Nephron progenitor cell (in vitro differentiated cells): ENCODE results near the gene MACROD2.
A peak's percentile ranks its signal among the peaks of the same experiment; 100 is the strongest.

Experiments
- DNase-seq: peaks from one replicate; pipeline ENCODE4 v3.0.0; 2021
- H3K27ac Mint-ChIP-seq: 2 replicates; pipeline ENCODE4 v1.8.0; 2021; ENCODE audit warnings: mild to moderate bottlenecking, moderate library complexity, mixed read lengths
- H3K27me3 Mint-ChIP-seq: 2 replicates; pipeline ENCODE4 v1.8.0; 2021; ENCODE audit warnings: mild to moderate bottlenecking, low read depth, mixed read lengths; ENCODE audit not compliant: poor library complexity
- H3K36me3 Mint-ChIP-seq: 2 replicates; pipeline ENCODE4 v1.8.0; 2021; ENCODE audit warnings: low read depth, mixed read lengths
- H3K4me1 Mint-ChIP-seq: 2 replicates; pipeline ENCODE4 v1.8.0; 2021; ENCODE audit warnings: mixed read lengths
- H3K4me3 Mint-ChIP-seq: 2 replicates; pipeline ENCODE4 v1.8.0; 2021; ENCODE audit warnings: mild to moderate bottlenecking, moderate library complexity, mixed read lengths
- H3K9me3 Mint-ChIP-seq: 2 replicates; pipeline ENCODE4 v1.8.0; 2021; ENCODE audit warnings: mild to moderate bottlenecking, moderate library complexity, mixed read lengths
- TF ChIP-seq, protein P1 (sequence below): fragments of 200-600 bp; sonication (generic); IDR thresholded peaks from 2 replicates; pipeline ENCODE4 v1.5.0; 2021; ENCODE audit warnings: antibody characterized with exemption

The MACROD2 gene

DNA sequence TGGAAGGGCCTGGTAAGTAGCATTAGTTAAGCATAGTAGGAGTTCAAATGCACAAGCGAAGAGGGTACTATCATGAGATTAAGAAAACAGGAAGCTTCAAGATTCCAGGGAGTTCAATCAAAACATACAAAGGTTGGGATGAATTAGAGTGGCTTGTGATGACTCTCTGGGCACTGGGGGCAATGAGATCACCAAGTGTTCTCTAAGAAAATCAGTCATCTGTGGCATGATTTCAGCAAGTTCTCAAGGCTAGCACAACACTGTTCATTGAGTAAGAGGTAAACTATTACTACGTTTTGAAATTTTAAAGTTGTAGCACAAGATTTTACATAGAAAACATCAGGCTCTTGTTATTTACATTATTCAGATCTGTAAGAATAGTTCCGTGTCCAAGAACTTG is 481.8 kb downstream of the MACROD2 start:
- H3K36me3 Mint-ChIP-seq, result no peaks in the 10 kb centered on the region
- TF ChIP-seq, protein P1, sequence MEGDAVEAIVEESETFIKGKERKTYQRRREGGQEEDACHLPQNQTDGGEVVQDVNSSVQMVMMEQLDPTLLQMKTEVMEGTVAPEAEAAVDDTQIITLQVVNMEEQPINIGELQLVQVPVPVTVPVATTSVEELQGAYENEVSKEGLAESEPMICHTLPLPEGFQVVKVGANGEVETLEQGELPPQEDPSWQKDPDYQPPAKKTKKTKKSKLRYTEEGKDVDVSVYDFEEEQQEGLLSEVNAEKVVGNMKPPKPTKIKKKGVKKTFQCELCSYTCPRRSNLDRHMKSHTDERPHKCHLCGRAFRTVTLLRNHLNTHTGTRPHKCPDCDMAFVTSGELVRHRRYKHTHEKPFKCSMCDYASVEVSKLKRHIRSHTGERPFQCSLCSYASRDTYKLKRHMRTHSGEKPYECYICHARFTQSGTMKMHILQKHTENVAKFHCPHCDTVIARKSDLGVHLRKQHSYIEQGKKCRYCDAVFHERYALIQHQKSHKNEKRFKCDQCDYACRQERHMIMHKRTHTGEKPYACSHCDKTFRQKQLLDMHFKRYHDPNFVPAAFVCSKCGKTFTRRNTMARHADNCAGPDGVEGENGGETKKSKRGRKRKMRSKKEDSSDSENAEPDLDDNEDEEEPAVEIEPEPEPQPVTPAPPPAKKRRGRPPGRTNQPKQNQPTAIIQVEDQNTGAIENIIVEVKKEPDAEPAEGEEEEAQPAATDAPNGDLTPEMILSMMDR, result no peak
- no peaks in the 10 kb centered on the region for H3K27me3 Mint-ChIP-seq
- peak overlapping the region; percentile 60 for H3K27ac Mint-ChIP-seq
- H3K4me3 Mint-ChIP-seq, result no peak overlapping the region
- no peak for DNase-seq
- H3K4me1 Mint-ChIP-seq, result peaks cover 6% of the 10 kb centered on the region
- H3K9me3 Mint-ChIP-seq, result no peaks in the 10 kb centered on the region

- TF ChIP-seq, protein P1, result no peak
- Mint-ChIP-seq H3K4me3 (no peak overlapping the region), H3K9me3 (no peaks in the 10 kb centered on the region), H3K27me3 (no peaks in the 10 kb centered on the region), H3K36me3 (no peaks in the 10 kb centered on the region), H3K4me1 (peaks cover 6% of the 10 kb centered on the region), H3K27ac (no peak overlapping the region)
- DNase-seq, result no peak
These were observed 482.8 kb downstream of the MACROD2 start for GRCh38 chr20:14478126-14478525.

GRCh38 chr20:14481863-14482262 is 486.5 kb downstream of the MACROD2 start:
- no peak overlapping the region for H3K27ac Mint-ChIP-seq
- TF ChIP-seq, protein P1, result no peak
- no peaks in the 10 kb centered on the region for H3K36me3 Mint-ChIP-seq
- peaks cover 4% of the 10 kb centered on the region for H3K4me1 Mint-ChIP-seq
- no peaks in the 10 kb centered on the region for H3K9me3 Mint-ChIP-seq
- H3K4me3 Mint-ChIP-seq, result no peak overlapping the region
- DNase-seq, result no peak
- no peaks in the 10 kb centered on the region for H3K27me3 Mint-ChIP-seq

- Mint-ChIP-seq H3K4me3 (no peak overlapping the region), H3K4me1 (peaks cover 4% of the 10 kb centered on the region), H3K36me3 (no peaks in the 10 kb centered on the region), H3K27me3 (no peaks in the 10 kb centered on the region), H3K27ac (no peak overlapping the region), H3K9me3 (no peaks in the 10 kb centered on the region)
- TF ChIP-seq, protein P1, result no peak
- no peak for DNase-seq
These were observed 492.9 kb downstream of the MACROD2 start for GRCh38 chr20:14488212-14488611.

DNA sequence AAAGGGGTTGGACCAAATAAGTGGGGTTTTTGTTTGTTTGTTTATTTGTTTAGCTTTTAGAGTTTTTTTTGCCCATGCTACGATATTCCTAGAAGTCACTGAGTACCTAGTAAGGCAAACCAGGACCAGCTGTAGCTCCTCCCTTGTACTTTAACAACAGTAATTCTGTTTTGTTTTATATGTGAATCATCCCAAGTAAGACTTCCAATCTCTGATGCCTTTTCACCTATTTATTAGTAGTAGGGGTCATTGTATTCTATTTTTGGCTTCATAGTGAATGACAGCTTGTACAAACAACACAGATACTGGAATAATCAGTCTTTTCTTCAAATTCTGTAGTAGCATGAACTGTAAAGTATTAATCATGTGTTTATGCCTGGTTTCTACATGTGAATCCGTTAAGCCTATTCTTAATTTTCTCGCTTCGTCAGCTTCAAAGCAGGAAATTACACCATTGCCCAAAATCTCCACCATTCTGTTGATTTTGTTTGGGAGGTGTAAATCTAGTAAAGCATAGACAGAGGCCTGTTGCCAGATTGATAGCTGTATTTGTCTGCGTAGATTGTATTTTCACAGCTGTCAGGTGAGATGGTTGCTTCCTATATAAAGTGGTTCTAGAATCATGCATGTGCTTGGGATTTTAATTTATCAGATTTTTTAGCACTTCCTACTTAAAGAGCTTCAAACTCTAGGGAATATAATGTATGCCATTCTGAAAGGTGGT is 493.6 kb downstream of the MACROD2 start:
- Mint-ChIP-seq H3K4me1 (peaks cover 4% of the 10 kb centered on the region), H3K27me3 (no peaks in the 10 kb centered on the region), H3K9me3 (no peaks in the 10 kb centered on the region), H3K27ac (no peak overlapping the region), H3K36me3 (no peaks in the 10 kb centered on the region), H3K4me3 (no peak overlapping the region)
- TF ChIP-seq, protein P1, result no peak
- no peak for DNase-seq

DNA sequence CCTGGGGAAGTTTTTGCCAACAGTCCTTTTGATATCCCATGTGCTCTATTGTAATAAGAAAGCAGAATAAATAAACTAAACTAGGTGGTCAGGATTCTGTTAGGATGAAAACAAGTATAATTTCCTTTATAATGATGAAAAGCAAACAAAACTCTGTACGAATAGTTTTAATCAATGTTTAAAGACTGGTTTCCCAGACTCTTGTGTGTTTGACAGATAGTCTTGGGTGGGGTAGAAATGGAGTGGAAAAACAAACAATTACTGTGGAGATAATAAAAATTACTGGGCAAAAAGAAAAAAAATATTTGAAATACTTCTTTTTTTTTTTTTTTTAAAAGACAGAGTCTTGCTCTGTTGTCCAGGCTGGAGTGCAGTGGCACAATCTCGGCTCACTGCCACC is 494.2 kb downstream of the MACROD2 start:
- H3K4me3 Mint-ChIP-seq, result no peak overlapping the region
- no peaks in the 10 kb centered on the region for H3K36me3 Mint-ChIP-seq
- no peaks in the 10 kb centered on the region for H3K9me3 Mint-ChIP-seq
- H3K4me1 Mint-ChIP-seq, result peaks cover 4% of the 10 kb centered on the region
- no peaks in the 10 kb centered on the region for H3K27me3 Mint-ChIP-seq
- no peak for DNase-seq
- no peak overlapping the region for H3K27ac Mint-ChIP-seq
- TF ChIP-seq, protein P1, result no peak
